DMS153 (cell line): ENCODE results near the gene CD40.

ENCODE experiments used
- DNase-seq: peaks from one replicate; lab custom pipeline; 2025; lab: John Stamatoyannopoulos, UW

The CD40 gene

GRCh38 chr20:46148313-46149208 is 30.4 kb downstream of the CD40 start:
- DNase-seq = no peak

GRCh38 chr20:46150943-46151342 is 32.8 kb downstream of the CD40 start:
- DNase-seq = no peak

- no peak for DNase-seq
These were observed 33.8 kb downstream of the CD40 start for GRCh38 chr20:46151936-46152335.

GRCh38 chr20:46152824-46153586 is 34.9 kb downstream of the CD40 start:
- DNase-seq = no peak

- no peak for DNase-seq
These were observed 36.2 kb downstream of the CD40 start for GRCh38 chr20:46154305-46154704.

GRCh38 chr20:46154796-46155195 is 36.7 kb downstream of the CD40 start:
- no peak for DNase-seq

- DNase-seq = no peak
These were observed 38.0 kb downstream of the CD40 start for GRCh38 chr20:46156065-46156464.

GRCh38 chr20:46157076-46157592 is 39.0 kb downstream of the CD40 start:
- no peak for DNase-seq

GRCh38 chr20:46157625-46158024 is 39.5 kb downstream of the CD40 start:
- DNase-seq = no peak

GRCh38 chr20:46158476-46158987 is 40.4 kb downstream of the CD40 start:
- no peak for DNase-seq

GRCh38 chr20:46159101-46159897 is 41.2 kb downstream of the CD40 start:
- no peak for DNase-seq

GRCh38 chr20:46160661-46161060 is 42.5 kb downstream of the CD40 start:
- DNase-seq = no peak

GRCh38 chr20:46161921-46162320 is 43.8 kb downstream of the CD40 start:
- no peak for DNase-seq

- no peak for DNase-seq
These were observed 46.1 kb downstream of the CD40 start for GRCh38 chr20:46164254-46164653.

GRCh38 chr20:46167080-46167479 is 49.0 kb downstream of the CD40 start:
- no peak for DNase-seq

GRCh38 chr20:46168438-46168837 is 50.3 kb downstream of the CD40 start:
- DNase-seq = no peak

GRCh38 chr20:46169245-46170171 is 51.4 kb downstream of the CD40 start:
- DNase-seq = no peak

- DNase-seq = no peak
These were observed 53.4 kb downstream of the CD40 start for GRCh38 chr20:46171476-46171875.

- DNase-seq = no peak
These were observed 53.8 kb downstream of the CD40 start for GRCh38 chr20:46171909-46172308.

- DNase-seq = no peak
These were observed 54.3 kb downstream of the CD40 start for GRCh38 chr20:46172455-46172854.
